Measurements from ENCODE around the gene ZGLP1.

The ZGLP1 gene

GRCh38 chr19:10325732-10326131 is 16.1 kb upstream of the ZGLP1 start:
- no peak for DNase-seq

- no peak for DNase-seq
These were observed 12.5 kb upstream of the ZGLP1 start for GRCh38 chr19:10321874-10322835.

- no peak for DNase-seq
These were observed 11.8 kb upstream of the ZGLP1 start for GRCh38 chr19:10321417-10321797.

GRCh38 chr19:10320602-10321416 is 11.2 kb upstream of the ZGLP1 start:
- no peak for DNase-seq

- no peak for DNase-seq
These were observed 9.4 kb upstream of the ZGLP1 start for GRCh38 chr19:10318807-10319682.

GRCh38 chr19:10317857-10318462 is 8.3 kb upstream of the ZGLP1 start:
- no peak for DNase-seq

GRCh38 chr19:10317045-10317856 is 7.6 kb upstream of the ZGLP1 start:
- DNase-seq: no peak

- no peak for DNase-seq
These were observed 6.8 kb upstream of the ZGLP1 start for GRCh38 chr19:10316229-10317044.

GRCh38 chr19:10315335-10316214 is 6.0 kb upstream of the ZGLP1 start, which contains the start of gene FDX2:
Gene FDX2, minus strand, starts transcription at chr19:10316015. Its CDS starts 19 bp downstream, at chr19:10315996.
- DNase-seq: peak; percentile 82

GRCh38 chr19:10306327-10306726 is 3.3 kb downstream of the ZGLP1 start:
- no peak for DNase-seq

GRCh38 chr19:10305139-10305806 is 4.3 kb downstream of the ZGLP1 start:
- DNase-seq: peak; percentile 85

GRCh38 chr19:10299545-10300458 is 9.8 kb downstream of the ZGLP1 start:
- peak; percentile 57 for DNase-seq

- no peak for DNase-seq
These were observed 13.6 kb downstream of the ZGLP1 start for GRCh38 chr19:10295847-10296591.

GRCh38 chr19:10295305-10295846 is 14.2 kb downstream of the ZGLP1 start:
- DNase-seq: peak; percentile 58

GRCh38 chr19:10294368-10294697 is 15.3 kb downstream of the ZGLP1 start:
- DNase-seq: no peak

- DNase-seq: no peak
These were observed 15.8 kb downstream of the ZGLP1 start for GRCh38 chr19:10293637-10294367.

Measured in MV-4-11 (cell line).